ENCODE measurements around the gene VWDE.

VWDE gene

DNA sequence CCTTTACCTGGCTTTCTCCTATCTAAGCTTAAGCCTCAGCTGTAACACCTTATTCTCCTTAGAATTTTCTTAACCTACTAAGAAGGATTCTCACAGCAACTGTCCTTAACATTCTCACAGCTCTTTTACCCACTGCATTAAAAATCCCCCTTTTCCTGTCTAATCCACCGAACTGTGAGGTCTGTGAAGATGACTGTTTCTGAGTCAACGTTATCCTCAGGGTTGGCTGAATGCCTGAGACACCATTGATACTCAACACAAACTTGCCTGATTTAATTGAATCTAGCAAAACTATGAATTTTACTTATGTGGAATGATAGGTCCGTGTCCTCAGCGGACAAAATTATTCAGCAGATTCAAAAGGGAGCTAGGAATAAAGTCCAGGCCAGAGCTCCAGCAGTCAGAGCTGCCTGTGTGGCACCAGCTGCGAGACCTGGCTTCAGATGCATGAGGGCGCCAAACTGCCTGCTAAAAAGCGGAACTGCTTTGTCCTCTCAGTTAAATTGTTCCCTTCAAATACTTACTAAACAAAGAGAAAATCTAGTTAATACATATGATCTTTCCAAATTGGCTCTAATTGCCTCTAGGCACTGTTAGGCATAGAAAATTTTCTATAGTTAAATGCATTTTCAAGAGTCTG is 33.4 kb upstream of the VWDE start:
- ATAC-seq (ENCODE audit: low read depth) (peak; percentile 68), DNase-seq (ENCODE audit: low spot score) (no peak)
- no peaks in the 10 kb centered on the region for H3K36me3 ChIP-seq (ENCODE audit: low read depth)
- no peak overlapping the region for H3K4me3 ChIP-seq (ENCODE audit: severe bottlenecking)
- no peaks in the 10 kb centered on the region for H3K9me3 ChIP-seq (ENCODE audit: severe bottlenecking)
- no peaks in the 10 kb centered on the region for H3K27me3 ChIP-seq (ENCODE audit: insufficient read depth, poor library complexity, severe bottlenecking)
- no peak for TF ChIP-seq CTCF (IDR thresholded peaks at IDR 0.05; ENCODE audit: poor library complexity, severe bottlenecking)
- H3K4me1 ChIP-seq (ENCODE audit: insufficient read depth, poor library complexity, severe bottlenecking) = no peaks in the 10 kb centered on the region
- no peak overlapping the region for H3K27ac ChIP-seq (ENCODE audit: poor library complexity, severe bottlenecking)

GRCh38 chr7:12436126-12436525 is 32.5 kb upstream of the VWDE start:
- H3K4me1 ChIP-seq (ENCODE audit: insufficient read depth, poor library complexity, severe bottlenecking) = no peaks in the 10 kb centered on the region
- no peak overlapping the region for H3K27ac ChIP-seq (ENCODE audit: poor library complexity, severe bottlenecking)
- no peak overlapping the region for H3K4me3 ChIP-seq (ENCODE audit: severe bottlenecking)
- DNase-seq (ENCODE audit: low spot score) (no peak), ATAC-seq (ENCODE audit: low read depth) (no peak)
- no peaks in the 10 kb centered on the region for H3K9me3 ChIP-seq (ENCODE audit: severe bottlenecking)
- H3K36me3 ChIP-seq (ENCODE audit: low read depth) = no peaks in the 10 kb centered on the region
- TF ChIP-seq CTCF (IDR thresholded peaks at IDR 0.05; ENCODE audit: poor library complexity, severe bottlenecking) = no peak
- no peaks in the 10 kb centered on the region for H3K27me3 ChIP-seq (ENCODE audit: insufficient read depth, poor library complexity, severe bottlenecking)

DNA sequence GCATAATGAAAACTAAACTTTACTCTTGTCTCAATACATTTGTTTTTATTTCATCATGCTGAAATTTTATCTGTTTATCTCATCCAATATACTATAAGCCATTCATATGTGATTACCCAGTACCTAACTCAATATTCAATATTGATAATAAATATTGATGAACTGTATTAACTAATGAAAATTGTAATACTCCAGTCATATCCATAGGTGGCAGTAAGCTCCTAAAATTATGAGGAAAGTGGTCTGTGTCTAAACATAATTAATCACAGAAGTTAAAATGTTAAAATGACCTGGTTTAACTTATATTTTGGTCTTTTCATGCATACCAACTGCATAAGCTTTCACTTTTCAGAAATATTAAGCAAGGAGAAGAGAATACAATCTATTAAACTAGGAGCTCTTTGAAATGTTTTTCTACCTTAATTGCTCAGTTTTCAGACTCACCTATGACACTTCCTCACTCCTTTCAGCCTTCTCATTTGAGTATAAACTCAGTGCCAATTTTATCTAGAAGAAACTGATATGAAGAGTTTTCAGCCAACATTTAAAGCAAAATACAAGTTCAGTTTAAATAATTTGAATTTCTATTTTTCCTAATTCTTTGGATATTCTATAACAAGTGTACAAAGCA is 30.5 kb upstream of the VWDE start:
- Histone ChIP-seq H3K9me3 (ENCODE audit: severe bottlenecking) (no peaks in the 10 kb centered on the region), H3K27me3 (ENCODE audit: insufficient read depth, poor library complexity, severe bottlenecking) (no peaks in the 10 kb centered on the region), H3K4me3 (ENCODE audit: severe bottlenecking) (no peak overlapping the region), H3K27ac (ENCODE audit: poor library complexity, severe bottlenecking) (no peak overlapping the region), H3K4me1 (ENCODE audit: insufficient read depth, poor library complexity, severe bottlenecking) (no peaks in the 10 kb centered on the region), H3K36me3 (ENCODE audit: low read depth) (no peaks in the 10 kb centered on the region)
- ATAC-seq (ENCODE audit: low read depth) = no peak; the same call in 2 of the 3 replicates
- TF ChIP-seq CTCF (IDR thresholded peaks at IDR 0.05; ENCODE audit: poor library complexity, severe bottlenecking) = peak; percentile 81
- DNase-seq (ENCODE audit: low spot score) = no peak

- Histone ChIP-seq H3K27ac (ENCODE audit: poor library complexity, severe bottlenecking) (no peak overlapping the region), H3K36me3 (ENCODE audit: low read depth) (no peaks in the 10 kb centered on the region), H3K4me1 (ENCODE audit: insufficient read depth, poor library complexity, severe bottlenecking) (no peaks in the 10 kb centered on the region), H3K9me3 (ENCODE audit: severe bottlenecking) (no peaks in the 10 kb centered on the region), H3K4me3 (ENCODE audit: severe bottlenecking) (no peak overlapping the region), H3K27me3 (ENCODE audit: insufficient read depth, poor library complexity, severe bottlenecking) (no peaks in the 10 kb centered on the region)
- ATAC-seq (ENCODE audit: low read depth) (no peak), DNase-seq (ENCODE audit: low spot score) (no peak)
- TF ChIP-seq CTCF (IDR thresholded peaks at IDR 0.05; ENCODE audit: poor library complexity, severe bottlenecking) = no peak
Measured at GRCh38 chr7:12431886-12432556, 28.4 kb upstream of the VWDE start.

Measured in RWPE2 (cell line).